Gastroesophageal sphincter (tissue), 3 donors: ENCODE measurements around the gene HMGN5.

ENCODE experiments used
- POLR2A ChIP-seq, 2 donors: fragments of 450-650 bp; IDR thresholded peaks; one replicate each; pipeline ENCODE4 v1.6.1; 2017; ENCODE audit warnings: antibody characterized with exemption in 2 of 2, mild to moderate bottlenecking in 2 of 2, moderate library complexity in 1 of 2
- TF ChIP-seq, protein P1 (sequence below), 4 experiments: fragments of 200-600 bp in 2 of 4; fragments of 450-650 bp in 2 of 4; sonication (generic) in 1 of 4; IDR thresholded peaks; one replicate each; pipeline ENCODE4 v1.5.1; 2017 to 2019; ENCODE audit warnings: antibody characterized with exemption in 4 of 4, mild to moderate bottlenecking in 2 of 4, moderate library complexity in 2 of 4

GRCh38 chrX:81215685-81216084 is 14.0 kb upstream of the HMGN5 start:
- TF ChIP-seq, protein P1, sequence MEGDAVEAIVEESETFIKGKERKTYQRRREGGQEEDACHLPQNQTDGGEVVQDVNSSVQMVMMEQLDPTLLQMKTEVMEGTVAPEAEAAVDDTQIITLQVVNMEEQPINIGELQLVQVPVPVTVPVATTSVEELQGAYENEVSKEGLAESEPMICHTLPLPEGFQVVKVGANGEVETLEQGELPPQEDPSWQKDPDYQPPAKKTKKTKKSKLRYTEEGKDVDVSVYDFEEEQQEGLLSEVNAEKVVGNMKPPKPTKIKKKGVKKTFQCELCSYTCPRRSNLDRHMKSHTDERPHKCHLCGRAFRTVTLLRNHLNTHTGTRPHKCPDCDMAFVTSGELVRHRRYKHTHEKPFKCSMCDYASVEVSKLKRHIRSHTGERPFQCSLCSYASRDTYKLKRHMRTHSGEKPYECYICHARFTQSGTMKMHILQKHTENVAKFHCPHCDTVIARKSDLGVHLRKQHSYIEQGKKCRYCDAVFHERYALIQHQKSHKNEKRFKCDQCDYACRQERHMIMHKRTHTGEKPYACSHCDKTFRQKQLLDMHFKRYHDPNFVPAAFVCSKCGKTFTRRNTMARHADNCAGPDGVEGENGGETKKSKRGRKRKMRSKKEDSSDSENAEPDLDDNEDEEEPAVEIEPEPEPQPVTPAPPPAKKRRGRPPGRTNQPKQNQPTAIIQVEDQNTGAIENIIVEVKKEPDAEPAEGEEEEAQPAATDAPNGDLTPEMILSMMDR (IDR thresholded peaks at IDR 0.05) = no peak
- TF ChIP-seq POLR2A (IDR thresholded peaks at IDR 0.05) = no peak
